HTERT RPE-1 (cell line): ENCODE measurements around the gene ARHGEF10L.

Experiments
- in situ Hi-C: fragments of 300-500 bp; cut with MboI; formaldehyde crosslinking; loops from 4 replicates; pipeline ENCODE4 v1.14.3; 2020; ENCODE audit warnings: low sequenced_read_pairs

The ARHGEF10L gene

GRCh38 chr1:17696417-17697301, 157.2 kb downstream of the ARHGEF10L start:
- in situ Hi-C loops: no loop called here

DNA sequence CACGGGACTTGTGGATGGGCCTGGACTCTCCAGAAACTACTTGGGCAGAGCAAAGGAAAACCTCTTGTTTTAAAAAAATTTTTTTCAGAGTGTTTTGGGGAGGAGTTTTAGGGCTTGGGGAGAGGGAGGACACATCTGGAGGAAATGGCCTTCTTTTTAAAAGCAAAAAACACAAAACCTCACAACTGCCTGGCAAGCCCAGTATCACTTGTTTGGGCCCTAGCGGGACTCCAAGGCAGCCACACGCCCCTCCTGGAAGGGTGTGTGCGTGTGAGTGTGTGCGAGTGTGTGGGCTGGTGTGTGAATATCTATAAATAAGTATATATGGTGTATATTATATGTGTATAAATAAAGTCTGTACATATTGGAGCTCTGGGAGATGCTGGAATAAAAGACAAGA, 158.0 kb downstream of the ARHGEF10L start:
- in situ Hi-C loops: no loop called here

DNA sequence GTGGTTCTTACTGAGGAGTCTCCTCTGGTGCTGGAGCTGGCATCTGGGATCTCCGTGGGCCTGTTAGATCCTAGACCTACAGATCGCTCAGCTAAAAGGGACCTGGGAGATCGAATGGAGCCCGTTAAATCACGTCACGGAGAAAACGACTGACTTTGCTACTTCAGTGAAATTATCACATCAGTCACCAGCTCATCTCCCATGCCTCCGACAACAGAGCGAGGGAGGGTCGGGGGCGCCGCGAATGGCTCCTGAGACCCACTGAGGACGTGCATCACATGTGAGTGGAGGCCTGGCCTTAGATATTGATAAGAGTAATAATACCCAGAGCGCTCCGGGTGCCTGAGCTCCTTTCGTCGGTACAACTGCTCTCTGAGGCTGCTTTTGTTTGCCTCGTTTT, 160.1 kb downstream of the ARHGEF10L start:
- in situ Hi-C loops: no loop called here

DNA sequence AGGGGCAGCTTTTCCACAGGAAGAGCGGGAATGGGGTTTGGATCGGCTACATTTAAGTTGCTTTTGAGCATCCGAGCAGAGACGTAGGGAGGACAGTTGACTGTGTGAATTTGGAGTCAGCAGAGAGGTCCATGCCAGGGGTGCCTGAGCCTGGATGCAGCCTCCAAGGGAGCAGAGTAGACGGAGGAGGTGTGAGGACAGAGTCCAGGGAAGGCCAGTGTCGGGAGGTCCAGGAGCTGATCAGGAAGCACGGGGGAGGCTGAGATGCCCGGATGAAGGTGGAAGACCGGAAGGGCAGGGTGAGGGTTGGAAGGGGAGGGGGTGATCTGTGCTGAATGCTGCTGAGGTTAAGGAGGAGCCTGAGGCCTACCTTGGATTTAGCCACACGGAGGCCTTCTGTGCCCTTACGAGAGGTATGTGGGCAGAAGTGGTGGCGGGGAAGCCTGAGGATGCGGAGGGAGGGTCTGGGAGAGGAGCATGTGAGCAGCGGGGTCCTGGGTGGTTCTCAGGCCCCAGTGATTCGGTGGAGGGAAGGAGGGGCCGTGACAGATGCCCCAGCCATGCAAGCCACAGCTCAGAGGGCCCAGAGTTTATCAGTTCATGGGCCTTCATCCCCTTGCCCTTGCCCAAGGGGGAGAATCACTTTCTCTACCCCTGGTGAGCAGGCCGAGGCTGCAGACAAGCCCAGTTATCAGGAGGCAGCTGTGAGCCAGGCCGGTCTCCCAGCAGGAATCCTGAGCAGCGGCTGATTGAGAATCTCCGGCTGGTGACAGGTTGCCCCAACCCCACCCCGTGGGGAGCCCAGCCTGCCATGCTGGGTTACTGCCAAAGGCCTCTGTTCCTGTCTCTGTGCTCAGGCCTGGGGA, 161.7 kb downstream of the ARHGEF10L start:
- in situ Hi-C loops: no loop called here

DNA sequence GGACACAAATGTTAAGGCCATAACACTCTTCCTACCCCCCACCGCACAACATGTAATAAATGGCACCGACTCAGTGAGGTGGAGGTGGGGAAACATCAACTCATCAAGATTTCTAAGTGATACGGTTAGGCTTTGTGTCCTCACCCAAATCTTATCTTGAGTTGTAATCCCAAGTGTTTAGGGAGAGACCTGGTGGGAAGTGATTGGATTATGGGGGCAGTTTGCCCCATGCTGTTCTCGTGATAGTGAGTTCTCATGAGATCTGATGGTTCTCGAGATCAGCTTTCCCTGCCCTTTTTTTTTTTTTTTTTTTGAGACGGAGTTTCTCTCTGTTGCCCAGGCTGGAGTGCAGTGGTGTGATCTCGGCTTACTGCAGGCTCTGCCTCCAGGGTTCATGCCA, 164.7 kb downstream of the ARHGEF10L start:
- in situ Hi-C loops: no loop called here

DNA sequence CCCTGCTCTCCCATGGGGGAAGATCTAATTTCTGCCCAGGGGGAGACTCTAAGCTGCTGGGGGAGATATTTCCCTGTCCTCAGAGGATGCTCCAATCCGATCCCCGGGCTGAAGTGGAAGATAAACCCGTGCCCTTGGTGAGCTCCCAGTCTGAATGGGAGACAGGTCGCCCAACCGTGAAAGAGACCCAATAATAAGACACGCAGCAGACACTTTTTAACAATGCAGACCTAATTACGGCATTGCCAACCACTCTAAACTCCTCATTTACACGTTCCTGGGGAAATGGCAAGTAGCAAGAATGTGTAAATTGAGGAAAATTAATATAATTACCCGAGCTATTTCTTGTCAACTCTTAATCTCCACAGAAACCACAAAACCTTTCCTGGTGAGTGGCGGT, 166.9 kb downstream of the ARHGEF10L start:
- in situ Hi-C loops: no loop called here

DNA sequence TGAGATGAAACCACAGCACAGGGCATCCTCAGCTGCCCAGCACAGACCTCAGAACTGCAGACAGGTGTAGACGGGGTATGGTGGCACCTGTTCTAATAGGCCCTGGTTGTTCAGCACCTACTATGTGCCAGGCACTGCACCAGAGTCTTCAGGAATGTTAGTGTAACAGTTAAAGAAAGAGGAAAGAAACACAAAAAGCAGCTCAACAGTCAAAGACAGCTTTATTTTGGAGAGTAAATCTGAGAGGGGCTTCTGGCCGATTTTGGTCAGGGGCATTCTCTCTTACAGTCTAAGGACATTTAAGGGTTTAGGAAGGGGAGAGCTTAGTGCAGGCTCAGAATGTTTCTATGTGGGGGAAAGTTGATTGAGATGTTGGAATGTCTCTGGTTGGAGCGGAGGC, 170.5 kb downstream of the ARHGEF10L start:
- in situ Hi-C loops: no loop called here

DNA sequence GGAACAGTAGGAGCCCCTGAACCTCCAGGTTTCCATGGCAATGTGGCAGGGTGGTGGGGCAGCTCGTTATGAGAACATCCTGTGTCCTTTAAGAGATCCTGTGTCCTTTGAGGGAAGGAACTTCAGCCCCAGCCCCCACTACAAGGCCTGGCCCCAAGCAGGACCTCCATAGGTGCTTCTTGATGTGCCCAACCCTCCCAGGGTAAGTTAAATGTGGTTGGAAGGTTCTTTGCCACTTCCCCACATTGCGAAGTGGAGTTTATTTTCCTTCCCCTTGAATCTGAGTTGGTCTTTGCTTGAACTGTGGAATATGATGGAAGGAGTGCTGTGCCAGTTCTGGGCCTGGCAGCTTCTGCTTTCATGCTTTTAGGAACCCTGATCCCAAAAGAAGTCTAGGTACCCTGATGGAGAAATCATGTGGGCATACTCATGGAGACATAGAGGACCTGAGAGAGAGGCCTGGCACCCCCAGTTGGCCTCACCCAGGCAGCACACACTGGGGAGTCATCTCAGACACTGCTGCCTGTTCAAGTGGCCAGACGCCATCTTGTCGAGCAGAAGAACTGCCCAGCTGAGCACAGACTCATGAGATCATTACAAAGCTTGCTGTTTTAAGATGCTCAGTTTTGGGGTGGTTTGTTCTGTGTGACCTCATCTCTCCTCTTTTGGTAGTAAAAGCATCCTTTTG, 171.5 kb downstream of the ARHGEF10L start:
- in situ Hi-C loops: no loop called here

DNA sequence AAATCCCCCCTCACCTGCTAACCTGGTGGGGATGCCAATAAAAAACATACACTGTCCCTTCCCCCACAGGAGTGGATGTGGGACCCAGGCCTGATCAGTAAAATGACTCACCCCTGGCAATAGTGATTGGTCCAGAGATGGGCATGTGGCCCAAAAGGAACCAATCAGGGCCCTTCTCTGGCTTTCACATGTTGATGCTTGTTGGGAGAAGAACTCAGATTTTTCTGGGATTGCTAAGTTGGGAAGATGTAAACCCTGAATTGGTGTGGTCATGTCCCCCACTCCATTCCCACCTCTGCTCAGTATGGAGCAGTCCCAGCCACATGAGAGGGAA, 172.0 kb downstream of the ARHGEF10L start:
- in situ Hi-C loops: no loop called here

GRCh38 chr1:17711941-17712340, 172.4 kb downstream of the ARHGEF10L start:
- in situ Hi-C loops: no loop called here

DNA sequence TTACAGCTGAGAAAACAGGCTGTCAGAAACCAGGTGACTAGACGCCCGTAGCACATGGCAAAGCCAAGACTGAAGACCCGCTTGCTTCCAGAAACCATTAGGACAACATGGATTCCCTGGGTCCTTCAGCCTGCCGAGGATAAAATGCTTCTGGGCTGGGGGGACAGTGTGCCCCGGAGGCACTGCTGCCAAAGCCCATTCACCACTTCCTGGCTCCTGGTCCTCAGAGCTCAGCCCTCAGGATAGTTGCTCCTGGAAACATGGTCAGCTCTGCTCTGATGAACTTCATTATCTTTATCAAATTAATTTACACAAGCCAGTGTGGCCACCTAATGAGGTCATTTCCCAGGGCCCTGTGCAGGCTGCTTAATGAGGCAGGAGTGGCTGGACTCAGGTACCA, 174.5 kb downstream of the ARHGEF10L start:
- in situ Hi-C loops: no loop called here

DNA sequence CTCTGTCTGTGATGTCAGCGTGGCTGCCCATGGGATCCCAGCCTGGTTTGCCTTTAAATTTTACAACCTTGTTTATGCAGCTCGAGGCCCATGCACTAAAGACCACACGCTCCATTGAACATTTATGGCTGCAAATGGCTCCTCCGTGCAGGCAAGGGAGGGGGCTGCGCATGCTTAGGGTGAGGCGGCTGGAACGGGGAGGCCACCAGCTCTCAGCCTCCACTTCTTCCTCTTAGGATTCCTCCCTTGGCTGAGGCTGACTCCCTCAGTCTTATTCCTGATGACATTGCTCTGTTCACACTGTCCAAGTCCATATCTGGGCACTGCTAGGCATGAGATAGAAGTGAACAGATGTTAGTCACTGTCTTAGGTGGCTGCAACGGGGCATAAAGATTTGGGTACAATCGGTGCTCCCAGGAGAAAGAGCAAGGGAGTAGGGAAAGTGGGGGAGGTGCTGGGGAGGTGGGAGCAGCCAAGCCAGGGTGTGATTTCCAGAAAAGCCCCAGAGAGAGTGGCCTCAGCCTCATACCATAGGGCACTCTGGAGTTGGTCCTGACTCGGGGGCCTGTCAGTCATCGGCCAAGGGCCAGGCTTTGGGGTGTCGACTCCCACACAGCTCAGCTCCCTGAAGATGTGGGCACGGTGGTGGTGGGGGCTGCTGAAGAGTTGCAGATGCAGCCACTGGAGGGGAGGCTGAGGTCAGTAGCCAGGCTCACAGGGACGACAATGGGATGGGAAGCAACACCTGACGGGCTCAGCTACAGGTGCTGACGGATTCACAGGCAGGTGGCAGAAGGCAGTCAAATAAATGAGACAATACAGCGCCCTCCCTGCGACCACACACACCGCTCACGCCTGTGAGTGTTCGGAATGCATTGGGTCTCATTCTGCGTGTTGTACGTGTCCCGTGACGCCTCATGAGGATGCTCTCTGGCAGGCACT, 178.4 kb downstream of the ARHGEF10L start:
- in situ Hi-C loops: no loop called here

GRCh38 chr1:17719874-17720273, 180.4 kb downstream of the ARHGEF10L start:
- in situ Hi-C loops: no loop called here

- in situ Hi-C loops: no loop called here
Measured at GRCh38 chr1:17721444-17721843, 181.9 kb downstream of the ARHGEF10L start.

DNA sequence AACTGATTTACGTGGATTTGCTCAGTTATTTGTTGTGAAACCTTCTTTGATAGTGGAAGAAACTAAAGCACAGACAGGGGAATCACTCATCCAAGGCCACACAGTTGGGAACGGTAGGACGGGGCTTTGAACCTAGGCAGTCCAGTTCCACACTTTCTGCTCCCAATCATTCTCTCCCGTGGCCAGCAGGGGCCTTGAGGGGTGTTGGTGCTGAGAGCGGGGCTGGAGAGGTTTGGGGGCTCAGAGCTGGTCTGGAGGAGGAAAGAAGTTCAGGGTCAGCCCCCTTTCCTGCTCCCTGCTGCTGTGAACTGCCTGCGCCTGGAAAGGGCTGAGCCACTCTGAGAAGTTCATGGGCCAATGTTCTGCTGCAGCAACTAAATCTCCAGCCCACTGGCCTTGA, 184.2 kb downstream of the ARHGEF10L start:
- in situ Hi-C loops: no loop called here

GRCh38 chr1:17724150-17724549, 184.7 kb downstream of the ARHGEF10L start:
- in situ Hi-C loops: no loop called here

DNA sequence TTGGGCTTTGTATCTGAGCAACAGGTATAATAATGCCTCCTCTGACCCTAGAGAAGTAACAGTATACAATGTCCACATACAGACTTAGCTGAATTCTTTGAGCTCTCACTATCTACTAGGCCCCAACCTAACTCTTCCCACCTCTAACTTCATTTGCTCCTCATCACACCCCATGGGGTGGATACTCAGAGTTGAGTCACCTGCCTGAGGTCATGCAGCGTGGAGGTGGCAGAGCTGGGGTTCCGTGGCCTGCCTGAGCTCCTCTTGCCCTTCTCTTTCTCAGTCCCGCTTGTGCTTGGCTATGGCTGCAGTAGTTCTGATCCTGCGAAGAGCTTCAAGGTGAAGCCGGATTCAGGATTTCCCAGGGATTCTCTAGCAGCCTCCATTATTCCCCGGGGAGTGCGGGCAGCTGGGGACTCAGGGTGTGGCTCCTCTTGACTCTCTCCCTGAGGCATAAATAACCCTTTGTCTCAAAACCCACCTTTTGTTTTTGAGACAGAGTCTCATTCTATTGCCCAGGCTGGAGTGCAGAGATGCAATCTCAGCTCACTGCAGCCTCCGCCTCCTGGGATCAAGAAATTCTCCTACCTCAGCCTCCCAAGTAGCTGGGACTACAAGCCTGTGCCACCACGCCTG, 185.7 kb downstream of the ARHGEF10L start:
- in situ Hi-C loops: no loop called here

DNA sequence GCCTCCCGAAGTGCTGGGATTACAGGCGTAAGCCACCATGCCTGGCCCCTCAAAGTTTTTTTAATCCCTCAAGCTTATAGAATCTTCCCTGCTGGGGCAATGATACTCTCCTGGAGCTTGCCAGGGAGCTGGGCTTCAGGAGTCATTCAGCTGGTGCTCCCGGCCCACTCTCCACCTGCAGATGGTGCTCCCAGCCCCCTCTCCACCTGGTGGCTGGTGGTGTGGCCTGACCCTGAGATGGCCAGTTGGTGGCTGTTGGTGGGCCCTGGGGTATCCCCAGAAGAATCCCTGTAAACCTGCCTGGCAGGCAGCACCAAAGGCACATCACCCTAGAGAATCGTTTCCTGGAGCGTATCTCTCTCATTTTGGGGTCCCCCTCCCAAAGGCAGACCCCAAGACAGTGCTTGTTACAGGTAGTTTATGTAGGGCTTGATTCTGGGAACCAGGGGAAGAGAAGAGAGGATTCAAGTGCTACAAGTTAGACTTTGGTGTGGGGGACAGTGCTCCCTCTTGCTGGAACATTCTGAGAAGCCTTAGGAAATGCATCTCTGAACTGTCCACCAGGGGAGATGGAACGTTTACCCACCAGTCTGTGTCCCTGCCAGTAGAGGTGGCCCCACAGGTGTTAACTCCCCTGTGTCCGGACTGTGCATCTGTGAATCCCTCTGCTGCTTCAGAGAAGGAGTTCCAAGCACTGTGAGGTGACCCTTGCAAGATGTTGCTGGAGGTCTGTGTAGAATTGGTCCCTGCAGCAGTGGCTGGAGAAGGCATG, 186.5 kb downstream of the ARHGEF10L start:
- in situ Hi-C loops: no loop called here

GRCh38 chr1:17728123-17728712, 188.7 kb downstream of the ARHGEF10L start:
- in situ Hi-C loops: no loop called here
